Subcutaneous adipose tissue (tissue), 4 donors: ENCODE measurements around the gene TMEM181. TPM values are rescaled to one million over a fixed set of nuclear protein-coding genes. Genes with fewer than 3 reads are reported as not detected.

Experiments
- small RNA-seq: library from RNA; depleted of rRNA; stranded (forward); fragments of <200 nt; gene quantifications from one replicate; pipeline ENCODE3, GENCODE V24; 2016
- total RNA-seq, 4 donors: library from RNA; depleted of rRNA; stranded (reverse); fragments of >200 nt; gene quantifications; one replicate each; pipeline ENCODE4 v1.1.0, GENCODE V29; 2016

Gene TMEM181
- total RNA-seq, 4 donors from 2014 or later, result 15.1 to 33.1 (median 19.7) TPM

Small RNAs within 50 kb of the gene (small RNA-seq; reads per million reads assigned to genes)
- gene MIR7161, result not detected

Other genes starting within 250 kb of the TMEM181 start
- gene TULP4, start 247.6 kb upstream of the TMEM181 start, total RNA-seq, result 100 to 1,000 TPM in 3 of 4 donors, 10 to 100 TPM in 1; 83.6 to 170 (median 123) TPM
- 10 to 100 TPM; 40.5 to 77.9 (median 60.6) TPM for gene DYNLT1, start 84.7 kb downstream of the TMEM181 start, total RNA-seq
- gene SYTL3, start 90.0 kb downstream of the TMEM181 start, total RNA-seq, result 10 to 100 TPM in 1 of 4 donors, 1 to 10 TPM in 3; 1.3 to 18.2 (median 6.3) TPM